Fibroblast of lung (primary cell): ENCODE measurements around the gene SRR. TPM values are rescaled to one million over a fixed set of nuclear protein-coding genes. Genes with fewer than 3 reads are reported as not detected.

Experiments used
- DNase-seq, 2 donors: peaks; one replicate each; pipeline versions ENCODE4 v3.0.0 to v3.0.0-alpha.2; 2010; ENCODE audit warnings: low read depth in 2 of 2
- H2AFZ ChIP-seq: 2 replicates; pipeline ENCODE4 v1.5.1; 2012; ENCODE audit warnings: low read length, control low read depth, inconsistent platforms
- H3K27ac ChIP-seq: 2 replicates; pipeline ENCODE4 v1.5.1; 2011; ENCODE audit warnings: low read length, control low read depth; ENCODE audit not compliant: insufficient read depth
- H3K27me3 ChIP-seq: 2 replicates; pipeline ENCODE4 v1.5.1; 2011; ENCODE audit warnings: mild to moderate bottlenecking, low read length; ENCODE audit not compliant: control insufficient read depth, insufficient read depth
- H3K36me3 ChIP-seq: 2 replicates; pipeline ENCODE4 v1.5.1; 2011; ENCODE audit warnings: low read length; ENCODE audit not compliant: control insufficient read depth, insufficient read depth
- H3K4me1 ChIP-seq: 2 replicates; pipeline ENCODE4 v1.5.1; 2011; ENCODE audit warnings: low read length; ENCODE audit not compliant: control insufficient read depth, insufficient read depth; ENCODE audit errors: extremely low read depth
- H3K4me2 ChIP-seq: 2 replicates; pipeline ENCODE4 v1.5.1; 2011; ENCODE audit warnings: low read length, control low read depth; ENCODE audit not compliant: insufficient read depth; ENCODE audit errors: extremely low read depth
- H3K4me3 ChIP-seq, 4 experiments: fragments of 200-600 bp in 1 of 4; sonication (generic) in 1 of 4; replicated peaks in 1 of 4; 2 replicates each; pipeline ENCODE4 v1.5.1; 2011 to 2016; ENCODE audit warnings: low read length in 4 of 4, low read depth in 3 of 4, mild to moderate bottlenecking in 3 of 4, control low read depth in 2 of 4, inconsistent platforms in 1 of 4, mixed read lengths in 1 of 4; ENCODE audit not compliant: insufficient read depth in 1 of 4; ENCODE audit errors: control extremely low read depth in 1 of 4
- H3K79me2 ChIP-seq: 2 replicates; pipeline ENCODE4 v1.5.1; 2012; ENCODE audit warnings: mild to moderate bottlenecking, low read length, inconsistent platforms; ENCODE audit not compliant: control insufficient read depth, insufficient read depth
- H3K9ac ChIP-seq: 2 replicates; pipeline ENCODE4 v1.5.1; 2011; ENCODE audit warnings: mild to moderate bottlenecking, low read length, control low read depth; ENCODE audit not compliant: insufficient read depth
- H3K9me3 ChIP-seq: 2 replicates; pipeline ENCODE4 v1.5.1; 2012; ENCODE audit warnings: low read depth, low read length; ENCODE audit not compliant: control insufficient read depth, insufficient read depth
- H4K20me1 ChIP-seq: 2 replicates; pipeline ENCODE4 v1.5.1; 2011; ENCODE audit warnings: low read length; ENCODE audit not compliant: control insufficient read depth, insufficient read depth; ENCODE audit errors: extremely low read depth
- EZH2 ChIP-seq: IDR thresholded peaks from 2 replicates; pipeline ENCODE4 v1.5.1; 2012; ENCODE audit warnings: low read length, control low read depth, mild to moderate bottlenecking; ENCODE audit errors: missing control alignments
- polyA plus RNA-seq, 2 donors: library from polyadenylated mRNA; depleted of rRNA in 1 of 2; stranded (reverse) in 1 of 2; unstranded in 1 of 2; fragments of >200 nt; gene quantifications; 2 replicates each; pipeline ENCODE4 v1.2.1, GENCODE V29; 2011 to 2012; ENCODE audit warnings: missing spikeins in 1 of 2
- total RNA-seq: library from RNA; depleted of rRNA; stranded (reverse); fragments of >200 nt; gene quantifications from 2 replicates; pipeline ENCODE4 v1.2.1, GENCODE V29; 2014
- TF ChIP-seq, protein P1 (sequence below), 2 donors: IDR thresholded peaks in 1 of 2; conservative IDR thresholded peaks in 1 of 2; 1 replicate in 1 of 2; 2 replicates in 1 of 2; pipeline ENCODE4 v1.5.1; 2011 to 2012; ENCODE audit warnings: low read length in 2 of 2, control low read depth in 1 of 2, inconsistent platforms in 1 of 2, low read depth in 1 of 2, mild to moderate bottlenecking in 1 of 2

The SRR gene
- total and polyA plus RNA-seq, 2 donors (not counting 1 experiment from before 2014, with no cell fraction given): 15.0 to 22.3 TPM

DNA sequence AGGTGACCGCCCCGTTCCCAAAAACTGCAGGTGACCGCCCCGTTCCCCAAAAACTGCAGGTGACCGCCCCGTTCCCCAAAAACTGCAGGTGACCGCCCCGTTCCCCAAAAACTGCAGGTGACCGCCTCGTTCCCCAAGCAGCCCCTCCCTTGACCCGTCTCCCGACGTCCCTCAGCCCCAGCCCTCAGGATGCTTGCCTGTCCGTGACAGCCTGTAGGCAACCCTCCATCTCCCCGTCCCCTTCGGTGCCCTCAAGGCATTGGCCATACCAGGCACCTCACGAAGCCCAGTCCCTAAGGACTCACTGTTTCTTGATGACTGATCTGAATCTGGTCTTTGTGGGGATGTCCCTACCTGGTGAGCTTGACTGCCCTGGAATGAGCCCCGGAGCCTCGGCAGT is 58.7 kb downstream of the SRR start:
- Histone ChIP-seq H3K79me2 (no peaks in the 10 kb centered on the region), H3K9ac (no peak overlapping the region), H3K9me3 (no peaks in the 10 kb centered on the region), H2AFZ (no peak overlapping the region), H3K36me3 (peaks cover 7% of the 10 kb centered on the region), H3K4me3 (no peak overlapping the region), H3K4me1 (peaks cover 8% of the 10 kb centered on the region), H3K4me2 (no peak overlapping the region), H3K27me3 (no peaks in the 10 kb centered on the region), H4K20me1 (no peaks in the 10 kb centered on the region), H3K27ac (no peak overlapping the region)
- TF ChIP-seq, protein P1, sequence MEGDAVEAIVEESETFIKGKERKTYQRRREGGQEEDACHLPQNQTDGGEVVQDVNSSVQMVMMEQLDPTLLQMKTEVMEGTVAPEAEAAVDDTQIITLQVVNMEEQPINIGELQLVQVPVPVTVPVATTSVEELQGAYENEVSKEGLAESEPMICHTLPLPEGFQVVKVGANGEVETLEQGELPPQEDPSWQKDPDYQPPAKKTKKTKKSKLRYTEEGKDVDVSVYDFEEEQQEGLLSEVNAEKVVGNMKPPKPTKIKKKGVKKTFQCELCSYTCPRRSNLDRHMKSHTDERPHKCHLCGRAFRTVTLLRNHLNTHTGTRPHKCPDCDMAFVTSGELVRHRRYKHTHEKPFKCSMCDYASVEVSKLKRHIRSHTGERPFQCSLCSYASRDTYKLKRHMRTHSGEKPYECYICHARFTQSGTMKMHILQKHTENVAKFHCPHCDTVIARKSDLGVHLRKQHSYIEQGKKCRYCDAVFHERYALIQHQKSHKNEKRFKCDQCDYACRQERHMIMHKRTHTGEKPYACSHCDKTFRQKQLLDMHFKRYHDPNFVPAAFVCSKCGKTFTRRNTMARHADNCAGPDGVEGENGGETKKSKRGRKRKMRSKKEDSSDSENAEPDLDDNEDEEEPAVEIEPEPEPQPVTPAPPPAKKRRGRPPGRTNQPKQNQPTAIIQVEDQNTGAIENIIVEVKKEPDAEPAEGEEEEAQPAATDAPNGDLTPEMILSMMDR (conservative IDR thresholded peaks at IDR 0.05 in 1 of 2, IDR thresholded peaks at IDR 0.05 in 1 of 2; ENCODE audit: low read depth in 1 of 2, low read length in 2 of 2): no peak
- TF ChIP-seq EZH2: no peak
- DNase-seq: no peak

DNA sequence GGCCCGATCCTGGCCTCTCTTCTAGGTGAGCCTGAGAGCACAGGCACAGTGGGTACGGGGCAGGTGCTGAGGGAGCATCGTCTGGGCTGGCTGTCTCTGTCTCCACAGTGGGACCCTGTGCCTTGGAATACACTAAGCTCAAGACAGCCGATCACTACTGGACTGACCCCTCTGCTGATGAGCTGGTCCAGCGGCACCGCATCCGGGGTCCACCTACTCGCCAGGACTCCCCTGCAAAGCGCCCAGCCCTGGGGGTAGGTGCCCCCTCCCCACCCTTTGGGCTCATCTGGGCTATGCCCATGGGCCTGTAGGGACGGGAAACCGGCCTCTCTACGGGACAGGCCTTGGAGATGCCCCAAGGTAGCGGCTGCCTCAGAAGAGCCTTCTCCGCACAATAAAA is 59.1 kb downstream of the SRR start:
- Histone ChIP-seq H3K9ac (no peak overlapping the region), H2AFZ (no peak overlapping the region), H3K36me3 (peaks cover 7% of the 10 kb centered on the region), H3K27ac (no peak overlapping the region), H3K4me3 (no peak overlapping the region), H3K27me3 (no peaks in the 10 kb centered on the region), H3K79me2 (no peaks in the 10 kb centered on the region), H4K20me1 (no peaks in the 10 kb centered on the region), H3K9me3 (no peaks in the 10 kb centered on the region), H3K4me1 (peaks cover 8% of the 10 kb centered on the region), H3K4me2 (no peak overlapping the region)
- no peak for TF ChIP-seq EZH2
- TF ChIP-seq, protein P1 (conservative IDR thresholded peaks at IDR 0.05 in 1 of 2, IDR thresholded peaks at IDR 0.05 in 1 of 2; ENCODE audit: low read depth in 1 of 2, low read length in 2 of 2): no peak
- no peak for DNase-seq

DNA sequence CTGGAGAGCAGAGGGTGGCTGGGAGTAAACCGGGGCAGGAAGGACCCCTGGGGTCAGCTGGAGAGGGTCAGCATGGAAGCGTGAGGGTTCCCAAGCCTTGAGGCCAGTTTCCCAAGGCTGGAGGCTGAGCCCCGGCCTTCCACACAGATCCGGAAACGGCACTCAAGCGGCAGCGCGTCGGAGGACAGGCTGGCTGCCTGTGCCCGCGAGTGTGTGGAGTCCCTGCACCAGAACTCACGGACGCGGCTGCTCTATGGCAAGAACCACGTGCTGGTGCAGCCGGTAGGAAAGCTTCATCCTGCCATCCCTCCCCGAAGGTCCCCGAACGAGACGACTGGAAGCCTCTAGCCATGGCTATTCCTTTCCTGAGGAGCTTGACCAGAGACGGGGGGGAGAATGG is 59.6 kb downstream of the SRR start:
- H3K4me1 ChIP-seq: peaks cover 8% of the 10 kb centered on the region
- no peak for DNase-seq
- no peaks in the 10 kb centered on the region for H4K20me1 ChIP-seq
- H2AFZ ChIP-seq: no peak overlapping the region
- no peaks in the 10 kb centered on the region for H3K9me3 ChIP-seq
- no peak overlapping the region for H3K9ac ChIP-seq
- peaks cover 7% of the 10 kb centered on the region for H3K36me3 ChIP-seq
- TF ChIP-seq, protein P1 (conservative IDR thresholded peaks at IDR 0.05 in 1 of 2, IDR thresholded peaks at IDR 0.05 in 1 of 2; ENCODE audit: low read depth in 1 of 2, low read length in 2 of 2): no peak
- TF ChIP-seq EZH2: no peak
- H3K27me3 ChIP-seq: no peaks in the 10 kb centered on the region
- H3K79me2 ChIP-seq: no peaks in the 10 kb centered on the region
- no peak overlapping the region for H3K4me3 ChIP-seq
- no peak overlapping the region for H3K4me2 ChIP-seq
- no peak overlapping the region for H3K27ac ChIP-seq
